ENCODE data around the gene LGR6. TPM values are rescaled to one million over a fixed set of nuclear protein-coding genes. Genes with fewer than 3 reads are reported as not detected.

The LGR6 gene
- total RNA-seq, 1 donor = not detected

- DNase-seq (ENCODE audit: low read depth) = no peak
- TF ChIP-seq CTCF (IDR thresholded peaks at IDR 0.05; ENCODE audit: insufficient read depth, low read length) = no peak
- no peak overlapping the region for H3K4me3 ChIP-seq (ENCODE audit: low read depth, low read length)
Observed at GRCh38 chr1:202362212-202362611, 168.6 kb downstream of the LGR6 start.

- H3K4me3 ChIP-seq (ENCODE audit: low read depth, low read length) = no peak overlapping the region
- peak; percentile 75 for DNase-seq (ENCODE audit: low read depth)
- no peak for TF ChIP-seq CTCF (IDR thresholded peaks at IDR 0.05; ENCODE audit: insufficient read depth, low read length)
Observed at GRCh38 chr1:202365092-202365815, 171.7 kb downstream of the LGR6 start.

GRCh38 chr1:202367271-202367670 lies 173.7 kb downstream of the LGR6 start:
- no peak overlapping the region for H3K4me3 ChIP-seq (ENCODE audit: low read depth, low read length)
- peak; percentile 18 for DNase-seq (ENCODE audit: low read depth)

More at GRCh38 chr1:202367271-202367670, 173.7 kb downstream of the LGR6 start:
- TF ChIP-seq CTCF (IDR thresholded peaks at IDR 0.05; ENCODE audit: insufficient read depth, low read length) = no peak

Other genes starting within 250 kb of the LGR6 start
- gene LMOD1, start 247.3 kb upstream of the LGR6 start, total RNA-seq (ENCODE audit: low replicate concordance) = 14.5 and 22.3 TPM in 2 replicates
- gene TIMM17A, start 238.3 kb upstream of the LGR6 start, total RNA-seq (ENCODE audit: low replicate concordance) = 29.9 and 59.6 TPM in 2 replicates
- gene RNPEP, start 211.2 kb upstream of the LGR6 start, total RNA-seq (ENCODE audit: low replicate concordance) = 49.3 and 189 TPM in 2 replicates
- 0.09 TPM in 1 of 2 replicates, not detected in the other for gene ELF3, start 183.2 kb upstream of the LGR6 start, total RNA-seq (ENCODE audit: low replicate concordance)
- gene GPR37L1, start 70.9 kb upstream of the LGR6 start, total RNA-seq (ENCODE audit: low replicate concordance) = not detected in 2 replicates
- 3.4 and 16.9 TPM in 2 replicates for gene ARL8A, start 49.1 kb upstream of the LGR6 start, total RNA-seq (ENCODE audit: low replicate concordance)
- gene PTPN7, start 33.2 kb upstream of the LGR6 start, total RNA-seq (ENCODE audit: low replicate concordance) = not detected in 2 replicates
- gene UBE2T, start 148.1 kb downstream of the LGR6 start, total RNA-seq (ENCODE audit: low replicate concordance) = 1.6 and 58.9 TPM in 2 replicates
- 26.8 and 47.1 TPM in 2 replicates for gene PPP1R12B, start 154.9 kb downstream of the LGR6 start, total RNA-seq (ENCODE audit: low replicate concordance)

Measured in fibroblast of the aortic adventitia (primary cell).